Midbrain (tissue), 1 donor: ENCODE data around the gene CAMKK1.

ENCODE experiments used
- DNase-seq: peaks from one replicate; lab custom pipeline; 2025; lab: John Stamatoyannopoulos, UW

Gene CAMKK1

GRCh38 chr17:3917391-3917931 lies 24.6 kb upstream of the CAMKK1 start:
- no peak for DNase-seq

- no peak for DNase-seq
Observed at GRCh38 chr17:3916825-3917224, 24.0 kb upstream of the CAMKK1 start.

- DNase-seq = no peak
Observed at GRCh38 chr17:3915995-3916696, 23.3 kb upstream of the CAMKK1 start, which contains the start of gene P2RX1. Gene P2RX1, minus strand, starts transcription at chr17:3916465. Its CDS starts 240 bp downstream, at chr17:3916225.

- no peak for DNase-seq
Observed at GRCh38 chr17:3915581-3915994, 22.7 kb upstream of the CAMKK1 start.

DNA sequence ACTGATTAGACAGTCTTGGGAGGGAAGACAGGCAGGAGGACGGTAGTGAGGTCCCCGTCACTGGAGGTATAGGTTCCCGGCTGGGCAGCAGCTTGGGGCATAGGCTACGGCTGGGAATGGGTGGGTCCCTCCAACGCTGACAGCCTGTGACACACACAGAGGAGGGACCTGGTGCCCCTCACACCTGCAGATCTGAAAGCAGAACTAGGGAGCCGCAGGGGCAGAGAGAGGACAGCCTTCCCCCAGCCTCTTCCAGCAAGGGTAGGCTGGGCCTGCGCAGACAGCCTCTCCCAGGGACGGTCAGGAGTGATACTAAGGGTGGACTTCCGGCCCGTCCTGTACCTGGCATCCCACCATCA lies 21.4 kb upstream of the CAMKK1 start:
- DNase-seq = no peak

GRCh38 chr17:3913531-3914311 lies 20.9 kb upstream of the CAMKK1 start:
- DNase-seq = peak; percentile 80

- DNase-seq = no peak
Observed at GRCh38 chr17:3912827-3913226, 20.0 kb upstream of the CAMKK1 start.

DNA sequence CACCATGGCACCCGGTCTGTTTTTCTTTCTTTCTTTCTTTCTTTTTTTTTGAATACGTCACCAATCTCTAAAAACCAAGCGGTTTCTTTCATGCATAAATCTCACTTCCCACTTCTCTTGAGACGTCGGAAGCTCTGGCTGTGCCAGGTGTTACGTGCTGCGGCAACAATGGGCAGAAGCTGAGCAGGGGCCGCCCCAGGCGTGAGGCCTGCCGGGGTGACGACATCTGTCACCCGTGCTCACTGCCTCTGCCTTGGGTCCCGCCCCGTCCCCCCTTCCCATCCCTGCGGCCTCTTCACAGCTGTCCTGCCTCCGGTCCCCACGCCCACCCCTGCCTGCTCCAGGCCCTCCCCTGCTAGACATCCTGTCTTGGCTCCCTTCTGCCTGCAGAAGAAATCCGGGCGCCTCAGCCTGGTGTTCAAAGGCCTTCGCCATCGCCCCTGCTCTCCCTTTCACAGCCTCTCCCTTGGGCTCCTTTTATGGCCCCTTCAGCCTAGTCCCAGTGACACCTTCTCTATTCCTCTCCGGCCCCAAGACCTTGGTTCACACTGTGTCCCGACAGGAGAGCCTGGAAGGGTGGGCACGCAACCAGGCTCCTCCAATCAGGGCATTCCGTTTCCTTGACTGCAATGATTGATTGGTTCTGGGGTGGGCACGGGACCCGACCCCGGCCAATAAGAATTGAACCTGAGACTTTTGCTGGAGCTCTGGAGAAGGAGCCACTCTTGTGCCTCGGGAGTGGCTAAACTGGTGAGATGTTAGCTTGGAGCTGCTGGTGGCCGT lies 18.6 kb upstream of the CAMKK1 start:
- no peak for DNase-seq

- no peak for DNase-seq
Observed at GRCh38 chr17:3910420-3911270, 17.8 kb upstream of the CAMKK1 start.

DNA sequence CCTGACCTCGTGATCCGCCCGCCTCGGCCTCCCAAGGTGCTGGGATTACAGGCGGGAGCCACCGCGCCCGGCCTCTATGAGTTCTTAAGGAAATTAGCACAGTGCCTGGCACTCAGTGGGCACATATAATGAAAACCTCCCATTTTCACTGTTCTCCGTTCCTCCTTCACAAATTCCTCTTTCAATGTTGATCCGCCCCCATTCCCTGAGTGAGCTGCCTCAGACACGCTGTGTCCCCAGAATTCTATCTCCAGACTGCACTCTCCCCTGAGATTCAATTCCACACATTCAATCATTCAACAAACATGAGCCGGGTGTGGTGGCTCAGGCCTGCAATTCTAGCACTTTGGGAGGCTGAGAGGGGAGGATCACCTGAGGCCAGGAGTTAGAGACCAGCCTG lies 16.4 kb upstream of the CAMKK1 start:
- DNase-seq = no peak

- DNase-seq = no peak
Observed at GRCh38 chr17:3907483-3908216, 14.8 kb upstream of the CAMKK1 start.

GRCh38 chr17:3906881-3907280 lies 14.0 kb upstream of the CAMKK1 start:
- DNase-seq = no peak

GRCh38 chr17:3905017-3905520 lies 12.2 kb upstream of the CAMKK1 start:
- no peak for DNase-seq

GRCh38 chr17:3904501-3904900 lies 11.6 kb upstream of the CAMKK1 start:
- peak; percentile 16 for DNase-seq

DNA sequence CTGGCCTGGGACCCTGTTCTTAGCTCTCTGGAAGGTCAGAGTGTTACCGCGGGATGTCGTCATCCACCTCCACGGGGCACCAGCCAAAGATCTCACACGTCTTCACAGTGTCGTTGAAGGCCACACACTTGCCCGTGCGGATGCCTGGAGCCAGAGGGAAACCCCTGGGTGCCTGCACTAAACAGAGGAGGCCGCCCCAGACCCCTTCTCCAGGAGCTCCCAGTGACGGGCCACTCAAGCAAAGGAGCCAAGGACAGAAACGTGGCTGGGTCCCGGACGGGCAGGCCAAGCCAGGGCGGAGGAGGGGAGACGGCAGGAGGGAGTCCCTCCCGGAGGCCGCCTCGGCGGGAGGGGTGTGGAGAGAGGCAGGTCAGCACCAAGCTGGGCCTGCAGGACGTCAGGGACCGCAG lies 11.0 kb upstream of the CAMKK1 start:
- no peak for DNase-seq

DNA sequence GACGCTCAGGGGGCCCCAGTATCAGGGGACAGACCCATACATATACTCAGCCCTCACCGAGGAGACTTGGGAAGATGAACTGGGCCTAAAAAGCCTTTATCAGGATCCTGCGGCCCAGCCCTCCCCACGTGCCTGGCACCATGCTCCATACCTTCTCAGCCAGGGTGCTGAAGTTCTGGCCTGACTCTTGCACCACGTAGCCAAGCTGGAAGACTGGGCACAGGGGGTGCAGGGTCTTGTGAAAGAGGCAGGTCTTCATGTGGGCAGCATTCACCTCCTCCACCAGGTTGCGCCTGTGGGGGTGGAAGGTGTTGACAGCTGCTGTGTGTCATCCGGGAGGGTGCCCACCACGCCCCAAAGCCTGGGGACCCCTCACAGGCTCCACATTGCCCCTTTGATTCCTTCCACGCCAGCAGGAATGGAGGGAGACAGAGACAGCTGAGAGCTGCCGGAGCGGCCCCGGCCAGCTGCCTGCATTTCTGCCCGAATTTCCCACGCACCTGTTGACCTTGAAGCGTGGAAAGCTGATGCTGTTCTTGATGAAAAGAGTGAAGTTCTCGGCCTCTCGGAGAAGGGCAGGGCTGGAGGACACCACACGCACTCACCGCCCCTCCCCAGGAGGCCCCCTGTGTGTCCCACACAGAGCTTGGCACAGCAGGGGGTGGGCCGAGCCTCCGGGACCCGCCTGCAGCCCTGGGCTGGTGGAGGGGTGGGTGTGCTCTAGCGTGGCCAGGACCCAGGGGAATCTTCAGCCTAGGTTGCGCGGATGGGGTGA lies 10.4 kb upstream of the CAMKK1 start:
- DNase-seq = no peak

GRCh38 chr17:3900646-3901045 lies 7.8 kb upstream of the CAMKK1 start:
- no peak for DNase-seq

DNA sequence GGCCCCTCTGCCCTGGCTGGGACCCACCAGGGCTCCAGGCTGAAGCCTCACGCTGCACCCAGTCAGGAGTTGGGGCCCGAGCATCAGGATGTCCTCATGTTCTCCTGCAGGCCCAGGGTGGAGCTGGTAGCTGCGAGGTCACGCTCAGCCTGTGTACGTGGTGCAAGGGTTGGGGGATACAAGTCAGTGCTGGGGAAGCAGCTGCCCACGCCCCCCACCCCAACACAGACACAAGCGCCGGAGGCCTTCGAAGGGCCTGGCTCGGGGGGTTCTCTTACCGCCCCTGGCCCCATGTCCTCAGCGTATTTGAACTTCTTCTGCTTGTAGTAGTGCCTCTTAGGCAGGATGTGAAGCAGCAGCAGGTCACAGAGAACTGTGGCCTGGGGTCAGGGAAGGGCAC lies 4.9 kb upstream of the CAMKK1 start:
- no peak for DNase-seq

DNA sequence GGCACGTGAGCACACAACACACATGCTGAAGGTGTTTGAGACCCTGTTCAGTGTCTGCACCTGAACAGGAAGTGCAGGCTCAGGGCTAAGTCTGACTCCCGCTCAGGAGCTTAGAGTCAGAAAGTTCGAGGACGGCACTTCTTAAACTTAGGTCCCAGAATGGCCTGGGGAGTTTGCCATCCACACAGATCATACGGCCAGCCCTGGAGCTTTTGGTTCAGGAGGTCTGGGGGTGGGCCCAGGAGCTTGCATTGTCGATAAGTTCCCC lies 4.0 kb upstream of the CAMKK1 start:
- no peak for DNase-seq
